H1 (cell line): ENCODE data around the gene PDE4D. TPM values are rescaled to one million over a fixed set of nuclear protein-coding genes. Genes with fewer than 3 reads are reported as not detected.
"Not testable (repeated sequence)": the region's sequence is repeated elsewhere in the genome, so short reads cannot be mapped to it uniquely, and the experiment has no call there.

Source experiments
- CTCF ChIA-PET: fragments of 300-600 bp; sonication (Branson Sonifier 250); formaldehyde crosslinking; loops from one replicate; lab custom pipeline; 2021; ENCODE audit not compliant: partially characterized antibody; lab: Charles Lee
- POLR2A ChIA-PET: fragments of 300-600 bp; sonication (Branson Sonifier 250); formaldehyde crosslinking; loops from one replicate; lab custom pipeline; 2021; ENCODE audit warnings: inconsistent platforms; ENCODE audit not compliant: partially characterized antibody; lab: Charles Lee
- DNase-seq, 2 experiments: peaks; one replicate each; pipeline versions ENCODE4 v3.0.0 to v3.0.0-alpha.2; 2010 to 2022; ENCODE audit warnings: low spot score in 2 of 2, low read depth in 1 of 2, mixed read lengths in 1 of 2
- FAIRE-seq: peaks from 2 replicates; lab custom pipeline; 2011; peaks lifted over from hg19 to GRCh38; lab: Jason Lieb, UNC
- H2AFZ ChIP-seq: 2 replicates; pipeline ENCODE4 v1.8.1; 2012; ENCODE audit warnings: low read length, inconsistent platforms
- H2AK5ac ChIP-seq: 2 replicates; pipeline ENCODE4 v1.6.1; 2013; ENCODE audit warnings: low read depth, low read length
- H2BK120ac ChIP-seq: replicated peaks from 2 replicates; pipeline ENCODE3; 2013; ENCODE audit warnings: low read depth, low read length, inconsistent platforms
- H2BK12ac ChIP-seq: 2 replicates; pipeline ENCODE4 v1.6.1; 2013; ENCODE audit warnings: low read depth, low read length
- H2BK15ac ChIP-seq: 2 replicates; pipeline ENCODE4 v1.6.1; 2013; ENCODE audit warnings: low read length
- H2BK20ac ChIP-seq: 2 replicates; pipeline ENCODE4 v1.6.1; 2013; ENCODE audit warnings: low read length
- H2BK5ac ChIP-seq: 2 replicates; pipeline ENCODE4 v1.6.1; 2013; ENCODE audit warnings: low read depth, low read length
- H3K14ac ChIP-seq: 2 replicates; pipeline ENCODE4 v1.6.1; 2013; ENCODE audit warnings: inconsistent platforms; ENCODE audit not compliant: insufficient read length
- H3K18ac ChIP-seq: 2 replicates; pipeline ENCODE4 v1.6.1; 2013; ENCODE audit warnings: low read length; ENCODE audit errors: extremely low read depth
- H3K23ac ChIP-seq: 2 replicates; pipeline ENCODE4 v1.6.1; 2013; ENCODE audit warnings: inconsistent platforms; ENCODE audit not compliant: insufficient read length
- H3K23me2 ChIP-seq: 2 replicates; pipeline ENCODE4 v1.6.1; 2013; ENCODE audit warnings: low read depth, low read length
- H3K27ac ChIP-seq: 2 replicates; pipeline ENCODE4 v1.6.1; 2011; ENCODE audit warnings: low read depth, low read length, inconsistent platforms
- H3K27me3 ChIP-seq, 4 experiments: replicated peaks in 1 of 4; 1 replicate in 1 of 4; 2 replicates in 3 of 4; pipeline versions ENCODE4 v1.6.1 to v1.8.1; 2011 to 2013; ENCODE audit warnings: low read length in 3 of 4, mild to moderate bottlenecking in 3 of 4, inconsistent platforms in 2 of 4, mixed read lengths in 2 of 4, moderate library complexity in 1 of 4; ENCODE audit not compliant: control insufficient read depth in 3 of 4, insufficient read depth in 3 of 4; ENCODE audit errors: extremely low read depth in 1 of 4
- H3K36me3 ChIP-seq, 4 experiments: 2 replicates each; pipeline versions ENCODE4 v1.6.1 to v1.8.1; 2011 to 2013; ENCODE audit warnings: mild to moderate bottlenecking in 4 of 4, low read length in 3 of 4, moderate library complexity in 2 of 4, control low read depth in 1 of 4, inconsistent platforms in 1 of 4; ENCODE audit not compliant: insufficient read depth in 4 of 4, control insufficient read depth in 2 of 4
- H3K4ac ChIP-seq: replicated peaks from 2 replicates; pipeline ENCODE3; 2013; ENCODE audit warnings: low read length, low read depth, mixed read lengths, inconsistent platforms; ENCODE audit not compliant: insufficient read length
- H3K4me1 ChIP-seq, 4 experiments: replicated peaks in 1 of 4; 1 replicate in 1 of 4; 2 replicates in 3 of 4; pipeline versions ENCODE4 v1.6.1 to v1.8.1; 2011 to 2013; ENCODE audit warnings: low read length in 3 of 4, inconsistent platforms in 2 of 4, mixed read lengths in 1 of 4; ENCODE audit not compliant: insufficient read depth in 4 of 4, control insufficient read depth in 3 of 4
- H3K4me2 ChIP-seq, 2 experiments: 2 replicates each; pipeline versions ENCODE4 v1.6.1 to v1.8.1; 2011 to 2013; ENCODE audit warnings: low read depth in 2 of 2, low read length in 2 of 2, control low read depth in 1 of 2, inconsistent platforms in 1 of 2, mild to moderate bottlenecking in 1 of 2; ENCODE audit not compliant: insufficient read depth in 1 of 2
- H3K4me3 ChIP-seq, 4 experiments: fragments of 200-600, 300-600 bp in 1 of 4; sonication (generic), shearing (Covaris generic), sonication (Bioruptor Twin) in 1 of 4; 2 replicates each; pipeline versions ENCODE4 v1.5.1 to v1.8.1; 2011 to 2016; ENCODE audit warnings: low read length in 4 of 4, low read depth in 3 of 4, control low read depth in 2 of 4, inconsistent platforms in 2 of 4, mild to moderate bottlenecking in 2 of 4, mixed read lengths in 1 of 4, moderate library complexity in 1 of 4; ENCODE audit not compliant: insufficient read depth in 2 of 4; ENCODE audit errors: extremely low read depth in 1 of 4
- H3K56ac ChIP-seq: replicated peaks from 2 replicates; pipeline ENCODE3; 2013; ENCODE audit warnings: low read depth, mild to moderate bottlenecking, mixed read lengths, low read length, inconsistent platforms; ENCODE audit not compliant: insufficient read length
- H3K79me1 ChIP-seq: 2 replicates; pipeline ENCODE4 v1.6.1; 2013; ENCODE audit warnings: low read depth, low read length, control low read depth
- H3K79me2 ChIP-seq, 2 experiments: 2 replicates each; pipeline versions ENCODE4 v1.6.1 to v1.8.1; 2012 to 2013; ENCODE audit warnings: low read length in 2 of 2, mild to moderate bottlenecking in 2 of 2, inconsistent platforms in 1 of 2; ENCODE audit not compliant: insufficient read depth in 2 of 2, control insufficient read depth in 1 of 2
- H3K9ac ChIP-seq, 4 experiments: replicated peaks in 1 of 4; 1 replicate in 1 of 4; 2 replicates in 3 of 4; pipeline versions ENCODE4 v1.6.1 to v1.8.1; 2011 to 2013; ENCODE audit warnings: low read depth in 3 of 4, low read length in 3 of 4, control low read depth in 2 of 4, mild to moderate bottlenecking in 2 of 4, moderate library complexity in 2 of 4, inconsistent platforms in 1 of 4; ENCODE audit errors: extremely low read depth in 1 of 4
- H3K9me3 ChIP-seq, 2 experiments: 2 replicates each; pipeline versions ENCODE4 v1.6.1 to v1.8.1; 2012 to 2013; ENCODE audit warnings: mild to moderate bottlenecking in 2 of 2, moderate library complexity in 2 of 2, control low read depth in 1 of 2, inconsistent platforms in 1 of 2, low read depth in 1 of 2, low read length in 1 of 2, mixed read lengths in 1 of 2; ENCODE audit not compliant: insufficient read depth in 2 of 2
- H4K20me1 ChIP-seq, 2 experiments: replicated peaks in 1 of 2; 2 replicates each; pipeline versions ENCODE3 to v1.8.1; 2011 to 2013; ENCODE audit warnings: inconsistent platforms in 2 of 2, low read length in 2 of 2, mild to moderate bottlenecking in 1 of 2; ENCODE audit not compliant: insufficient read depth in 2 of 2, control insufficient read depth in 1 of 2
- H4K5ac ChIP-seq: 2 replicates; pipeline ENCODE4 v1.6.1; 2013; ENCODE audit warnings: low read length, low read depth, mixed read lengths, inconsistent platforms; ENCODE audit not compliant: insufficient read length
- H4K8ac ChIP-seq: 2 replicates; pipeline ENCODE4 v1.8.0; 2013; ENCODE audit warnings: mild to moderate bottlenecking, moderate library complexity, low read length, inconsistent platforms; ENCODE audit not compliant: insufficient read depth; ENCODE audit errors: extremely low read depth
- H4K91ac ChIP-seq: replicated peaks from 2 replicates; pipeline ENCODE3; 2013; ENCODE audit warnings: low read length, mixed read lengths, inconsistent platforms; ENCODE audit not compliant: insufficient read length
- WGBS, 2 experiments: shearing (Covaris generic) in 1 of 2; methylation state at CpG; one replicate each; pipeline versions ENCODE4 v1.1.6 to v1.1.7; 2013 to 2015; ENCODE audit warnings: low lambda C conversion rate in 2 of 2, mixed read lengths in 2 of 2, inconsistent platforms in 1 of 2, low coverage in 1 of 2, missing lambda C conversion rate in 1 of 2; ENCODE audit not compliant: insufficient replicate concordance in 2 of 2, insufficient coverage in 1 of 2, insufficient read length in 1 of 2; ENCODE audit errors: extremely low coverage in 1 of 2, missing lambda C conversion rate in 1 of 2; 5-methylcytosine and 5-hydroxymethylcytosine counted together
- polyA plus RNA-seq, 7 experiments: library from polyadenylated mRNA; depleted of rRNA in 3 of 7; stranded (reverse) in 5 of 7; unstranded in 2 of 7; fragments of >200 nt in 5 of 7; fragments of 200-250 nt in 2 of 7; gene quantifications; 1 replicate in 5 of 7; 2 replicates in 1 of 7; 4 replicates in 1 of 7; pipeline versions ENCODE4 v1.2.1 to v1.2.3, GENCODE V29; 2011 to 2013; ENCODE audit warnings: missing spikeins in 2 of 7, mixed read lengths in 2 of 7
- total RNA-seq: library from RNA; stranded (reverse); fragmentation: NEBNext Ultra II Directional; extraction: Animal tissue kit (Norgen Biotek cat#: 25700); gene quantifications from 2 replicates; pipeline ENCODE4 v1.2.1, GENCODE V29; 2021

Gene PDE4D
- total and polyA plus RNA-seq, 2 of the 8 experiments (the other 6 are each of a cell fraction or from before 2014, with no cell fraction given) = 2.3 to 3.7 TPM

DNA sequence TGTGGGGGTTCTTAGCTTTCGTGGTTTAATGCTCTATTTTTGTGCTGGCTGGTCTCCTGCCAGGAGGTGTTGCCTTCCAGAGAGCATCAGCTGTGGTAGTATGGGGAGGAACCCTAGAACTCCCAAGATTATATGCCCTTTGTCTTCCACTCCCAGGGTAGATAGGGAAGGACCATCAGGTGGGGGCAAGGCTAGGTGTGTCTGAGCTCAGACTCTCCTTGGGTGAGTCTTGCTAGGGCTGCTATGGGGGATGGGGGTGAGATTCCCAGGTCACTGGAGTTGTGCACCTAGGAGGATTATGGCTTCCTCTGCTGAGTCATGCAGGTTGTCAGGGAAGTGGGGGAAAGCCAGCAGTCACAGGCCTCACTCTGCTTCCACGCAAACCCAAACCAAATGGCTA lies 584.8 kb downstream of the PDE4D start:
- H4K5ac ChIP-seq, H3K79me1 ChIP-seq, H3K9ac ChIP-seq, H3K27me3 ChIP-seq, H3K18ac ChIP-seq, H3K4me2 ChIP-seq, H3K4me3 ChIP-seq, H4K8ac ChIP-seq, DNase-seq, H2BK15ac ChIP-seq, H3K4me1 ChIP-seq, H2AFZ ChIP-seq, H3K23ac ChIP-seq, H3K27ac ChIP-seq, H3K9me3 ChIP-seq, H3K14ac ChIP-seq, H2BK12ac ChIP-seq, FAIRE-seq, H4K91ac ChIP-seq, H3K4ac ChIP-seq, H2BK20ac ChIP-seq, H3K79me2 ChIP-seq, H2BK120ac ChIP-seq, H3K56ac ChIP-seq, POLR2A ChIA-PET, H2BK5ac ChIP-seq, H3K23me2 ChIP-seq, H3K36me3 ChIP-seq, H4K20me1 ChIP-seq, H2AK5ac ChIP-seq: not testable (repeated sequence)
- WGBS, 2 experiments = 100% methylated on average over 2 of the region's 2 CpGs; no CpG with 5 or more reads in 1 of the 2 experiments
- CTCF ChIA-PET = interaction anchor here (0.6 to 1.5 kb wide), 4 partner anchors 9 to 22 kb away, joined by 3 to 5 read pairs (median 3); no protein-coding TSS in a partner anchor

DNA sequence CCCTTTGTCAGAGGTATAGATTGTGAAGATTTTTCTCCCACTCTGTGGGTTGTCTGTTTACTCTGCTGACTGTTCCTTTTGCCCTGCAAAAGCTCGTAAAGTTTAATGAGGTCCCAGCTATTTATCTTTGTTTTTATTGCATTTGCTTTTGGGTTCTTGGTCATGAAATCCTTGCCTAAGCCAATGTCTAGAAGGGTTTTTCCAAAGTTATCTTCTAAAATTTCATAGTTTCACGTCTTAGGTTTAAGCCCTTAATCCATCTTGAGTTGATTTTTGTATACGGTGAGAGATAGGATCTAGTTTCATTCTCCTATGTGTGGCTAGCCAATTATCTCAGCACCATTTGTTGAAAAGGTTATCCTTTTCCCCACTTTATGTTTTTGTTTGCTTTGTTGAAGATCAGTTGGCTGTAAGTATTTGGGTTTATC lies 590.2 kb downstream of the PDE4D start:
- H2AFZ ChIP-seq, H2BK120ac ChIP-seq, H3K9me3 ChIP-seq, H2BK15ac ChIP-seq, H3K23ac ChIP-seq, H3K4me1 ChIP-seq, H3K79me2 ChIP-seq, H4K8ac ChIP-seq, H4K20me1 ChIP-seq, H2BK20ac ChIP-seq, H3K56ac ChIP-seq, H3K18ac ChIP-seq, H3K9ac ChIP-seq, H3K23me2 ChIP-seq, CTCF ChIA-PET, H3K27me3 ChIP-seq, H3K36me3 ChIP-seq, FAIRE-seq, H3K27ac ChIP-seq, H2AK5ac ChIP-seq, H3K14ac ChIP-seq, H2BK12ac ChIP-seq, H3K79me1 ChIP-seq, H3K4ac ChIP-seq, DNase-seq, H4K5ac ChIP-seq, H4K91ac ChIP-seq, POLR2A ChIA-PET, H3K4me2 ChIP-seq, H3K4me3 ChIP-seq, H2BK5ac ChIP-seq: not testable (repeated sequence)
- 96% methylated on average over 3 of the region's 3 CpGs; no CpG with 5 or more reads in 1 of the 2 experiments for WGBS, 2 experiments
